MM.1S (cell line): ENCODE data around the gene PLCB2.

ENCODE experiments used
- DNase-seq: peaks from one replicate; pipeline ENCODE4 v3.0.0-alpha.2; 2015
- H2AFZ ChIP-seq: fragments of 300-600 bp; sonication (generic); 2 replicates; pipeline ENCODE4 v1.6.0; 2016; ENCODE audit warnings: antibody characterized with exemption, low read length
- H3F3A ChIP-seq: fragments of 300-600 bp; sonication (generic); 2 replicates; pipeline ENCODE4 v1.6.1; 2016; ENCODE audit warnings: mild to moderate bottlenecking, antibody characterized with exemption, low read length, moderate library complexity, mixed read lengths; ENCODE audit not compliant: insufficient read depth
- H3K27ac ChIP-seq: fragments of 300-600 bp; sonication (generic); 2 replicates; pipeline ENCODE4 v1.5.1; 2016; ENCODE audit warnings: mild to moderate bottlenecking, low read length
- H3K27me3 ChIP-seq: fragments of 300-600 bp; sonication (generic); replicated peaks from 2 replicates; pipeline ENCODE4 v1.6.0; 2016; ENCODE audit warnings: low read length; ENCODE audit not compliant: insufficient read depth
- H3K36me3 ChIP-seq: fragments of 300-600 bp; sonication (generic); replicated peaks from 2 replicates; pipeline ENCODE4 v1.6.1; 2016; ENCODE audit warnings: mild to moderate bottlenecking, low read length, mixed read lengths; ENCODE audit not compliant: insufficient read depth
- H3K4me1 ChIP-seq: fragments of 300-600 bp; sonication (generic); 2 replicates; pipeline ENCODE4 v1.6.1; 2016; ENCODE audit warnings: low read length, mixed read lengths
- H3K4me2 ChIP-seq: fragments of 300-600 bp; sonication (generic); 2 replicates; pipeline ENCODE4 v1.6.0; 2016; ENCODE audit warnings: low read depth, low read length
- H3K4me3 ChIP-seq: fragments of 300-600 bp; sonication (generic); 2 replicates; pipeline ENCODE4 v1.5.1; 2016; ENCODE audit warnings: low read length, mixed read lengths
- H3K79me2 ChIP-seq: fragments of 300-600 bp; sonication (generic); 2 replicates; pipeline ENCODE4 v1.6.1; 2016; ENCODE audit warnings: mixed run types, low read length, mixed read lengths
- H3K9ac ChIP-seq: fragments of 300-600 bp; sonication (generic); 2 replicates; pipeline ENCODE4 v1.6.1; 2016; ENCODE audit warnings: low read length, mixed read lengths
- H3K9me2 ChIP-seq: fragments of 300-600 bp; sonication (generic); replicated peaks from 2 replicates; pipeline ENCODE4 v1.6.1; 2016; ENCODE audit warnings: mild to moderate bottlenecking, low read length, mixed read lengths; ENCODE audit not compliant: insufficient read depth
- H3K9me3 ChIP-seq: fragments of 300-600 bp; sonication (generic); replicated peaks from 2 replicates; pipeline ENCODE4 v1.6.1; 2016; ENCODE audit warnings: mild to moderate bottlenecking, low read length, mixed read lengths; ENCODE audit not compliant: insufficient read depth
- H4K20me1 ChIP-seq: fragments of 300-600 bp; sonication (generic); 2 replicates; pipeline ENCODE4 v1.6.1; 2016; ENCODE audit warnings: mild to moderate bottlenecking, low read length, moderate library complexity, mixed read lengths; ENCODE audit not compliant: insufficient read depth
- EZH2 ChIP-seq: fragments of 300-600 bp; sonication (generic); optimal IDR thresholded peaks from 2 replicates; pipeline ENCODE3; 2017; ENCODE audit warnings: low read depth, mild to moderate bottlenecking, antibody characterized with exemption, low read length, mixed read lengths
- EZH2phosphoT487 ChIP-seq: fragments of 300-600 bp; sonication (generic); IDR thresholded peaks from 2 replicates; pipeline ENCODE4 v1.6.1; 2018; ENCODE audit warnings: antibody characterized with exemption, low read length
- TF ChIP-seq, protein P1 (sequence below): fragments of 300-600 bp; sonication (generic); IDR thresholded peaks from 2 replicates; pipeline ENCODE4 v1.5.1; 2016; ENCODE audit warnings: antibody characterized with exemption, low read length, mixed read lengths

PLCB2 gene

DNA sequence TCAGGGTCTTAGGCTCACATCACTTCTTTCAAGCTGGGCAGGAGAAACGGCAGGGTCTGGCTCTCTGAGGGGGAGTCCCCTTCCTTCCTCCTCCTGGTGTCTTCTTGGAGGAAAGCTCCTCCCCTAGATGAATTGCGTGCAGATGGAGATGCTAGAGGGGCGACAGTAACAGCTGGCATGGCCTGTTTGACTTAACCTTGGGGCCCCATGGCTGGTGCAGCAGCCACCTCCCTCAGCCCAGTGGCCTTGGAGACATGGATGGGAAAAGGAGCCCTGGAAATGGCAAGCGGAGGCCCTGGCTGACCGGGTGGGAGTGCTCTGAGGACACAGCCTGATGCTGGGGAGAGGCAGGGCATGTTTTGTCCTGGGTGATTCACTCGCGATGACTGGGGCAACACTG lies 48.7 kb downstream of the PLCB2 start:
- no peaks in the 10 kb centered on the region for H3K79me2 ChIP-seq
- H2AFZ ChIP-seq: no peak overlapping the region
- no peaks in the 10 kb centered on the region for H3K9me2 ChIP-seq
- H3K36me3 ChIP-seq: no peaks in the 10 kb centered on the region
- no peak overlapping the region for H3K9ac ChIP-seq
- H3K27ac ChIP-seq: no peak overlapping the region
- H3K4me1 ChIP-seq: no peaks in the 10 kb centered on the region
- DNase-seq: no peak
- no peaks in the 10 kb centered on the region for H3K27me3 ChIP-seq
- no peaks in the 10 kb centered on the region for H4K20me1 ChIP-seq
- TF ChIP-seq, protein P1, sequence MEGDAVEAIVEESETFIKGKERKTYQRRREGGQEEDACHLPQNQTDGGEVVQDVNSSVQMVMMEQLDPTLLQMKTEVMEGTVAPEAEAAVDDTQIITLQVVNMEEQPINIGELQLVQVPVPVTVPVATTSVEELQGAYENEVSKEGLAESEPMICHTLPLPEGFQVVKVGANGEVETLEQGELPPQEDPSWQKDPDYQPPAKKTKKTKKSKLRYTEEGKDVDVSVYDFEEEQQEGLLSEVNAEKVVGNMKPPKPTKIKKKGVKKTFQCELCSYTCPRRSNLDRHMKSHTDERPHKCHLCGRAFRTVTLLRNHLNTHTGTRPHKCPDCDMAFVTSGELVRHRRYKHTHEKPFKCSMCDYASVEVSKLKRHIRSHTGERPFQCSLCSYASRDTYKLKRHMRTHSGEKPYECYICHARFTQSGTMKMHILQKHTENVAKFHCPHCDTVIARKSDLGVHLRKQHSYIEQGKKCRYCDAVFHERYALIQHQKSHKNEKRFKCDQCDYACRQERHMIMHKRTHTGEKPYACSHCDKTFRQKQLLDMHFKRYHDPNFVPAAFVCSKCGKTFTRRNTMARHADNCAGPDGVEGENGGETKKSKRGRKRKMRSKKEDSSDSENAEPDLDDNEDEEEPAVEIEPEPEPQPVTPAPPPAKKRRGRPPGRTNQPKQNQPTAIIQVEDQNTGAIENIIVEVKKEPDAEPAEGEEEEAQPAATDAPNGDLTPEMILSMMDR: no peak
- TF ChIP-seq EZH2 (no peak), EZH2phosphoT487 (no peak)
- no peak overlapping the region for H3K4me3 ChIP-seq
- H3K9me3 ChIP-seq: no peaks in the 10 kb centered on the region
- H3K4me2 ChIP-seq: no peak overlapping the region
- H3F3A ChIP-seq: no peaks in the 10 kb centered on the region

DNA sequence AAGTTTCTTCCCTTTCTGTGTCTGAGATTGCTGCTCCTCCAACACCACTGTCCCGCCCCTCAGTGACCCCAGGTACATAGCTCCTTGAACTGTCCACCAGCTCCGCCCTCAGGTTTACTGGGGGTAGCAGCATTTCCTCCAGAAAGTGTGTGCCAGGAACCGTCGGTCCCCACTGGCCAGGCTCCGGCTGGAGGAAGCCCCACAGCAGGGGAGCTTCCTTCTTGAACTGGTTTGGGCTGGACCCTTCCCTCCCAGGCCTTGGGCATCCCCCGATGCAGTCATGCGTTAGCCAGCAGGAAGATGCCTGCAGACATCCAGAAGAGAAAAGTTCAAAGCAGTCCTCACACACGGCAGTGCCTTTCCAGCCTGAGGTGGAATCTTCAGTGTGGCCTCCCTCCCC lies 49.2 kb downstream of the PLCB2 start:
- H3K36me3 ChIP-seq: no peaks in the 10 kb centered on the region
- H3F3A ChIP-seq: no peaks in the 10 kb centered on the region
- no peak overlapping the region for H3K4me3 ChIP-seq
- no peak overlapping the region for H3K27ac ChIP-seq
- H4K20me1 ChIP-seq: no peaks in the 10 kb centered on the region
- DNase-seq: no peak
- no peak overlapping the region for H3K4me2 ChIP-seq
- H3K9ac ChIP-seq: no peak overlapping the region
- TF ChIP-seq, protein P1: no peak
- TF ChIP-seq EZH2phosphoT487 (no peak), EZH2 (no peak)
- no peaks in the 10 kb centered on the region for H3K9me3 ChIP-seq
- H3K79me2 ChIP-seq: no peaks in the 10 kb centered on the region
- H3K4me1 ChIP-seq: no peaks in the 10 kb centered on the region
- H3K27me3 ChIP-seq: no peaks in the 10 kb centered on the region
- H2AFZ ChIP-seq: no peak overlapping the region
- H3K9me2 ChIP-seq: no peaks in the 10 kb centered on the region

DNA sequence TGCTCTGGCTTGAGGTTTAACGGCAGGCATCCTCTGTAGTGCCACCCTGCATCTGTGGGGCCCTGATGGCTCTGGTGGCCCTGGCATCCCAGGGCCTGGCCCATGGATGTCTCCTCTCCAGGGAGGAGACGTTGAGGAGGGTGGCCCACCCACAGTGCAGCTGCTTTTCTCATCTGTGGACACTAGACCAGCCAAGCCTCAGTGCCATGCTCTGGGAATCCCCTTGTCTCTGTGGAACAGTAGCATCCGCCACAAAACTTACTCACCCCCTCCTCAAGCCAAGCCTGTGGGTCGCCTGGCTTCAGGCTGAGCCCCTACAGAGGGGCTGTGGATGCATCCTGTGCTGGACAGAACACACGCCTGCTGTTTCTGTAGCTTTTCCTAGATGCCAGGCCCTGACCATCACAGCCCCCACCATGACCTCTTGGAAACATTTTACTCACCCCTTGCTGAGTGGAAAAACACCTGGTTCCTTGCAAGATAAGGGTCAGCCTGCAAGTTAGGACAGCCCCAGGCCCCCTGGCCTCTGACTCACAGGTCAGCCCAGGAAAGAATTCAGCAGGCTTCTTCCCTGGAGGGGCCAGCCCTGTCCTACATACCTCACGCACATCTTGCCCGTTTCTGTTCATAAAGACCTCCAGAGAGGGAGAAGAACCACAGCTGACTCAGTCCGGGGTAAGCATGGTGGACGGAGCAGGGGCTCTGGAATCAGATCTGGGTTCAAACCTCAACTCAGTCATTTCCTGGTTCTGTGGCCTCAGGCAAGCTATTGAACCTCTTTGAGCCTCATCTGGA lies 49.9 kb downstream of the PLCB2 start:
- Histone ChIP-seq H4K20me1 (no peaks in the 10 kb centered on the region), H3K4me1 (no peaks in the 10 kb centered on the region), H3F3A (no peaks in the 10 kb centered on the region), H3K36me3 (no peaks in the 10 kb centered on the region), H3K9ac (no peak overlapping the region), H3K4me3 (no peak overlapping the region), H3K79me2 (no peaks in the 10 kb centered on the region), H2AFZ (no peak overlapping the region), H3K27me3 (peaks cover 6% of the 10 kb centered on the region; the same call in 1 of the 2 replicates), H3K27ac (no peak overlapping the region), H3K9me3 (no peaks in the 10 kb centered on the region), H3K4me2 (no peak overlapping the region), H3K9me2 (no peaks in the 10 kb centered on the region)
- no peak for DNase-seq
- TF ChIP-seq EZH2 (no peak), EZH2phosphoT487 (no peak)
- TF ChIP-seq, protein P1: no peak
